ENCODE results near the gene PNPLA1.

DNA sequence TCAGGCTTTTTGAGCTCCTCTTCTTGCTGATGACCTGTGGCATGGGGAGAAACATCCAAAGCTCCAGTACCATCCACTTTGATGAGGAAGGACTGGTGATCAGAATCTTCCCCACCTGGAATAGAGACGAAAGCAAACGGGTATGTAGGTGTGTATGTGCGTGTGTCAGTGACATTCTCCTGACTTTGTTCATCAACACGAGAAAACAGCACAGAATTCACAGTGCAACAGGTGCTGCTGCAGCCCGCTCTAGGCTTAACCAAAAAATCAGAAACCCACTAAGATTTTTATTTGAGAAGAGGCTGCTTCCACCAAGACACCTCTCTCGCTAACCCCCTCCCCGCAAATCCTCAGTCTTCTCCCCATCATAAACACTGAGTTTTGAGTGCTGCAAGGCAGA, 58.7 kb downstream of the PNPLA1 start:
- TF ChIP-seq CTCF (conservative IDR thresholded peaks at IDR 0.05 in 1 of 2, IDR thresholded peaks at IDR 0.05 in 1 of 2; ENCODE audit: low read depth in 1 of 2, low read length in 2 of 2) (no peak), EZH2 (IDR thresholded peaks at IDR 0.05; ENCODE audit: low read length, missing control alignments) (no peak)

Data from fibroblast of lung (primary cell).